Neural progenitor cell (in vitro differentiated cells): ENCODE results near the gene MPL. TPM values are rescaled to one million over a fixed set of nuclear protein-coding genes. Genes with fewer than 3 reads are reported as not detected.

Experiments
- DNase-seq: peaks from one replicate; pipeline ENCODE4 v3.0.0-alpha.2; 2016; ENCODE audit warnings: low spot score
- H2AFZ ChIP-seq: fragments of 200-600 bp; sonication (generic); replicated peaks from 2 replicates; pipeline ENCODE4 v1.6.1; 2016; ENCODE audit warnings: antibody characterized with exemption
- H3F3A ChIP-seq: fragments of 200-600 bp; sonication (generic); 2 replicates; pipeline ENCODE4 v1.6.1; 2016; ENCODE audit warnings: antibody characterized with exemption, low read depth
- H3K27ac ChIP-seq: fragments of 200-600 bp; sonication (generic); 2 replicates; pipeline ENCODE4 v1.5.1; 2016; ENCODE audit warnings: mild to moderate bottlenecking
- H3K27me3 ChIP-seq: fragments of 200-600 bp; sonication (generic); 2 replicates; pipeline ENCODE4 v1.6.1; 2016; ENCODE audit warnings: mild to moderate bottlenecking, moderate library complexity
- H3K36me3 ChIP-seq: fragments of 200-600 bp; sonication (generic); 2 replicates; pipeline ENCODE4 v1.5.1; 2016
- H3K4me1 ChIP-seq: fragments of 200-600 bp; sonication (generic); 2 replicates; pipeline ENCODE4 v1.6.1; 2016; ENCODE audit warnings: mixed run types
- H3K4me2 ChIP-seq: fragments of 200-600 bp; sonication (generic); 2 replicates; pipeline ENCODE4 v1.6.1; 2016
- H3K4me3 ChIP-seq: fragments of 200-600 bp; sonication (generic); 2 replicates; pipeline ENCODE4 v1.5.1; 2016
- H3K79me2 ChIP-seq: fragments of 200-600 bp; sonication (generic); 2 replicates; pipeline ENCODE4 v1.6.1; 2016; ENCODE audit warnings: low read depth
- H3K9ac ChIP-seq: fragments of 200-600 bp; sonication (generic); 2 replicates; pipeline ENCODE4 v1.6.1; 2016
- H3K9me3 ChIP-seq: fragments of 200-600 bp; sonication (generic); 2 replicates; pipeline ENCODE4 v1.5.1; 2016; ENCODE audit warnings: low read depth
- H4K20me1 ChIP-seq: fragments of 200-600 bp; sonication (generic); 2 replicates; pipeline ENCODE4 v1.6.1; 2016; ENCODE audit warnings: low read depth
- H3K27ac Mint-ChIP-seq: 3 replicates; pipeline ENCODE4 v1.8.0; 2021; ENCODE audit warnings: mixed read lengths
- H3K27me3 Mint-ChIP-seq: 2 replicates; pipeline ENCODE4 v1.8.0; 2022; ENCODE audit warnings: low read depth, mild to moderate bottlenecking, inconsistent platforms, moderate library complexity, mixed read lengths; ENCODE audit not compliant: insufficient read depth
- H3K36me3 Mint-ChIP-seq: 3 replicates; pipeline ENCODE4 v1.8.0; 2021; ENCODE audit warnings: mixed read lengths
- H3K4me1 Mint-ChIP-seq: 3 replicates; pipeline ENCODE4 v1.8.0; 2021; ENCODE audit warnings: mixed read lengths
- H3K4me3 Mint-ChIP-seq: 3 replicates; pipeline ENCODE4 v1.8.0; 2021; ENCODE audit warnings: mild to moderate bottlenecking, moderate library complexity, mixed read lengths
- H3K9me3 Mint-ChIP-seq: 3 replicates; pipeline ENCODE4 v1.8.0; 2020; ENCODE audit warnings: mixed read lengths
- CTCF ChIP-seq: fragments of 200-600 bp; sonication (generic); IDR thresholded peaks from 2 replicates; pipeline ENCODE4 v1.5.1; 2017; ENCODE audit warnings: antibody characterized with exemption, mild to moderate bottlenecking
- EZH2 ChIP-seq: fragments of 200-600 bp; sonication (generic); IDR thresholded peaks from 2 replicates; pipeline ENCODE4 v1.6.1; 2017; ENCODE audit warnings: antibody characterized with exemption, mild to moderate bottlenecking, moderate library complexity
- EZH2phosphoT487 ChIP-seq: fragments of 200-600 bp; sonication (generic); IDR thresholded peaks from 2 replicates; pipeline ENCODE4 v1.6.1; 2017; ENCODE audit warnings: antibody characterized with exemption
- total RNA-seq: library from RNA; depleted of rRNA; stranded (reverse); fragments of >200 nt; gene quantifications from 2 replicates; pipeline ENCODE4 v1.2.3, GENCODE V29; 2015; ENCODE audit warnings: low replicate concordance

MPL gene
- total RNA-seq, 1 donor from 2014 or later = not detected

DNA sequence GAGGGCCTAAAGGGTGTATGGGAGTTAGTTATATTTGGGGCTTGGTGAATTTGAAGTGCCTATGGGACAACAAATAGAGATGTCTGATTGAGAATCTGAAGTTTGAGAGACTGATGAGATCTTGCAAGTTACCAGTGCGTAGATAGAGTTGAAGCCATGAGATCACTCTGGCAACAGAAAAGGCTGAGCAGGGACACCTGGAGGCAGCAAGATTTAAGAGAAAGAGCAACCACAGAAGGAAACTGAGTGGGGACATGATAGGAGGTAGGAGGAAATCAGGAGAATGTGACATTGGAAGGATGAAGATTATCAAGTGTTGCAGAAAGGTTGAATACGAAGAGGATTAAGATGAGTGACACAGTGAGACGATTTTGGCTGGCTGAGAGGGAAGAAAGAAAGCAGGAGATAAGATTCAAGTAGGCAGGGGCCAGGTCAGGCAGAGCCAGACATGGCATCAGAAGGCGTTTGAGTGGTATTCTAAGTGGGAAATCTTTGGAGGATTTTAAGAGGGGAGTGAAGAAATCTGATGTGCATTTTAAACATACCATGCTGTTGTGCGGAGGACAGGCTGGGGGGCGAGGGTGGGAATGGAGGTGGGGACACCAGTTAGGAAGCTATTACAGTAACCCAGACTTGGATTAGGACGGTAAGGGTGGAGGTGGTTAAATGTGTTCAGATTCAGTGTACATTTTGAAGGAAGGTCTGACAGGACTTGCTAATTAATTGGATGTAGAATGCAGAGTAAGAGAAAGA is 3.0 kb upstream of the MPL start:
- Histone ChIP-seq H3K27ac (no peak overlapping the region), H2AFZ (no peak overlapping the region), H3K9me3 (no peaks in the 10 kb centered on the region), H3F3A (no peaks in the 10 kb centered on the region), H3K36me3 (no peaks in the 10 kb centered on the region), H3K79me2 (no peaks in the 10 kb centered on the region), H3K4me3 (no peak overlapping the region), H3K4me1 (peaks cover 7% of the 10 kb centered on the region), H3K4me2 (no peak overlapping the region), H3K27me3 (no peaks in the 10 kb centered on the region), H3K9ac (no peak overlapping the region), H4K20me1 (no peaks in the 10 kb centered on the region)
- Mint-ChIP-seq H3K4me3 (no peak overlapping the region), H3K9me3 (no peaks in the 10 kb centered on the region), H3K27ac (no peak overlapping the region), H3K27me3 (peaks cover 12% of the 10 kb centered on the region), H3K36me3 (no peaks in the 10 kb centered on the region), H3K4me1 (peaks cover 16% of the 10 kb centered on the region)
- TF ChIP-seq EZH2 (no peak), CTCF (no peak), EZH2phosphoT487 (no peak)
- no peak for DNase-seq

DNA sequence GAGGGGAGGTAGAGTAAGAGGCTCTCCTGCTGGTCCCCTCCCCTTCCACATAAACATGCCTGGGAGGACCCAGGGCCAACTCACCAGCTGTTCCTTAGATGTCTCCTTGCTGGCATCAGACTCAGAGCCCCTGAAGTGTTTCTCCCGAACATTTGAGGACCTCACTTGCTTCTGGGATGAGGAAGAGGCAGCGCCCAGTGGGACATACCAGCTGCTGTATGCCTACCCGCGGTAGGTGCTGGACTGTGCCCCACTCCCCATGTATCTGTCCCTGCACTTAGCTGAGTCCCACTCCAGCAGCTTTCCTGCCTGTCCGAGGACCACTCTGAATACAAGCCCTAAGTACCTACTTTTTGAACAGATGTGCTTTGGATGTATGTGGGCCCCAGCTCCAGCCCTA is 383 bp downstream of the MPL start:
- Mint-ChIP-seq H3K27ac (no peak overlapping the region), H3K36me3 (no peaks in the 10 kb centered on the region), H3K27me3 (peaks cover 14% of the 10 kb centered on the region), H3K4me1 (peaks cover 11% of the 10 kb centered on the region), H3K9me3 (no peaks in the 10 kb centered on the region), H3K4me3 (no peak overlapping the region)
- H3K79me2 ChIP-seq = no peaks in the 10 kb centered on the region
- H3K4me3 ChIP-seq = no peak overlapping the region
- H3K4me1 ChIP-seq = peaks cover 7% of the 10 kb centered on the region
- H4K20me1 ChIP-seq = no peaks in the 10 kb centered on the region
- no peaks in the 10 kb centered on the region for H3K9me3 ChIP-seq
- no peak for DNase-seq
- no peak overlapping the region for H3K9ac ChIP-seq
- TF ChIP-seq CTCF (no peak), EZH2phosphoT487 (no peak), EZH2 (no peak)
- no peak overlapping the region for H3K4me2 ChIP-seq
- no peak overlapping the region for H2AFZ ChIP-seq
- no peaks in the 10 kb centered on the region for H3K36me3 ChIP-seq
- H3F3A ChIP-seq = no peaks in the 10 kb centered on the region
- no peaks in the 10 kb centered on the region for H3K27me3 ChIP-seq
- H3K27ac ChIP-seq = no peak overlapping the region

DNA sequence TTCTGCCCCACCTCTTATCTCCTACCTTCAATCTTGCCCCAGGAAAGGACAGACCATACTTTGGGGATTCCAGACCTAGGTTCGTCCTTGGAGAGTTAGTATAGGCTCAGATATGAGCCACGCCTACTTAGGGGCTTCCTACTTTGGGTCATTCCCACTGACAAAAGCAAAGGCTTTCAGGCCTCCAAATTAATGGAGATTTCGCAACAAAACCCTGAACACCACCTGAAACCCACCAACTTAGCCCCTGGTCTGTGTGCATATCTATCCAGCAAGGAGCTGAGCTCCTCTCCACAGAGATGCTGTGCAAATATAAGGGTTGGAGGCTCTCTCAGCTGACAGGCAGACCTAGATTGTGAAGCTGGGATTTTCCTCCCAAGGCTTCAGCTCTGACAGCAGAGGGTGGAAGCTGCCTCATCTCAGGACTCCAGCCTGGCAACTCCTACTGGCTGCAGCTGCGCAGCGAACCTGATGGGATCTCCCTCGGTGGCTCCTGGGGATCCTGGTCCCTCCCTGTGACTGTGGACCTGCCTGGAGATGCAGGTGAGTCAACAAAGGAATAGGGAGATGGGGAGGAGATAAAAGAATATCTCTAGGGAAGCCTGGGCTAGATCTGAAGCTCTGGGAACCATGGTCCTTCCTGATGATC is 2.1 kb downstream of the MPL start:
- Histone ChIP-seq H3K27ac (no peak overlapping the region), H3K79me2 (no peaks in the 10 kb centered on the region), H3K9me3 (no peaks in the 10 kb centered on the region)

More for the DNA sequence above, 2.1 kb downstream of the MPL start:
- H3K4me1 Mint-ChIP-seq = peaks cover 11% of the 10 kb centered on the region
- peaks cover 7% of the 10 kb centered on the region for H3K4me1 ChIP-seq
- H2AFZ ChIP-seq = no peak overlapping the region
- H3K9ac ChIP-seq = no peak overlapping the region
- H3K36me3 ChIP-seq = no peaks in the 10 kb centered on the region
- TF ChIP-seq EZH2 (no peak), EZH2phosphoT487 (no peak), CTCF (no peak)
- no peak overlapping the region for H3K27ac Mint-ChIP-seq
- no peaks in the 10 kb centered on the region for H3K9me3 Mint-ChIP-seq
- H3F3A ChIP-seq = no peaks in the 10 kb centered on the region
- H3K27me3 Mint-ChIP-seq = peaks cover 12% of the 10 kb centered on the region
- no peak overlapping the region for H3K4me3 Mint-ChIP-seq
- H4K20me1 ChIP-seq = no peaks in the 10 kb centered on the region
- DNase-seq = no peak
- H3K4me3 ChIP-seq = no peak overlapping the region
- H3K4me2 ChIP-seq = no peak overlapping the region
- H3K27me3 ChIP-seq = no peaks in the 10 kb centered on the region
- H3K36me3 Mint-ChIP-seq = no peaks in the 10 kb centered on the region
